Caco-2 (cell line): ENCODE data around the gene SV2C. TPM values are rescaled to one million over a fixed set of nuclear protein-coding genes. Genes with fewer than 3 reads are reported as not detected.

ENCODE experiments used
- BruUV-seq: library from RNA; stranded (reverse); fragments of 400-500 nt; replicated peaks from 2 replicates; lab custom pipeline; 2021; lab: Mats Ljungman, UMichigan
- CTCF ChIA-PET: fragments of 300-600 bp; sonication (Branson Sonifier 250); formaldehyde crosslinking; loops from one replicate; lab custom pipeline; 2022; ENCODE audit warnings: antibody characterized with exemption; lab: Charles Lee
- POLR2A ChIA-PET: fragments of 300-600 bp; sonication (Branson Sonifier 250); formaldehyde crosslinking; loops from one replicate; lab custom pipeline; 2022; ENCODE audit warnings: antibody characterized with exemption; lab: Charles Lee
- DNase-seq, 2 experiments: peaks; one replicate each; pipeline versions ENCODE4 v3.0.0 to v3.0.0-alpha.2; 2020 to 2022
- H3K27me3 ChIP-seq: replicated peaks from 2 replicates; pipeline ENCODE4 v1.6.0; 2011; ENCODE audit warnings: low read length; ENCODE audit not compliant: control insufficient read depth, insufficient read depth
- H3K36me3 ChIP-seq: 2 replicates; pipeline ENCODE4 v1.5.1; 2011; ENCODE audit warnings: low read length; ENCODE audit not compliant: control insufficient read depth, insufficient read depth
- H3K4me1 ChIP-seq: fragments of 250-450 bp; sonication (Bioruptor Pico); 2 replicates; pipeline ENCODE4 v1.5.1; 2020; ENCODE audit warnings: mild to moderate bottlenecking
- H3K4me3 ChIP-seq: 2 replicates; pipeline ENCODE4 v1.5.1; 2011; ENCODE audit warnings: low read depth, mild to moderate bottlenecking, control low read depth, low read length
- H3K9me3 ChIP-seq: fragments of 250-450 bp; sonication (Bioruptor Pico); 2 replicates; pipeline ENCODE4 v1.5.1; 2020; ENCODE audit warnings: mild to moderate bottlenecking, moderate library complexity
- H3K27ac Mint-ChIP-seq: one replicate; pipeline ENCODE4 v1.8.0; 2022; ENCODE audit warnings: mixed read lengths; ENCODE audit not compliant: unreplicated experiment
- H3K27me3 Mint-ChIP-seq: one replicate; pipeline ENCODE4 v1.8.0; 2022; ENCODE audit warnings: mixed read lengths; ENCODE audit not compliant: insufficient read depth, unreplicated experiment
- H3K36me3 Mint-ChIP-seq: one replicate; pipeline ENCODE4 v1.8.0; 2022; ENCODE audit warnings: mild to moderate bottlenecking, mixed read lengths; ENCODE audit not compliant: insufficient read depth, unreplicated experiment
- H3K4me1 Mint-ChIP-seq: one replicate; pipeline ENCODE4 v1.8.0; 2022; ENCODE audit warnings: low read depth, mixed read lengths; ENCODE audit not compliant: unreplicated experiment
- H3K4me3 Mint-ChIP-seq: one replicate; pipeline ENCODE4 v1.8.0; 2022; ENCODE audit warnings: mild to moderate bottlenecking, moderate library complexity, mixed read lengths; ENCODE audit not compliant: unreplicated experiment
- H3K9me3 Mint-ChIP-seq: one replicate; pipeline ENCODE4 v1.8.0; 2022; ENCODE audit warnings: mixed read lengths; ENCODE audit not compliant: unreplicated experiment
- intact Hi-C: fragments of 100-400 bp; cut with micrococcal nuclease; formaldehyde crosslinking; loops from one replicate; pipeline ENCODE4 v1.10.0; 2022; ENCODE audit not compliant: unreplicated experiment
- total RNA-seq: library from RNA; stranded (reverse); gene quantifications from 2 replicates; pipeline ENCODE4 v1.2.3, GENCODE V29; 2022
- TF ChIP-seq, protein P1 (sequence below), 2 experiments: fragments of 200-600 bp in 1 of 2; IDR thresholded peaks; 1 replicate in 1 of 2; 2 replicates in 1 of 2; pipeline versions ENCODE4 v1.5.1 to v1.8.0; 2011 to 2022; ENCODE audit warnings: antibody characterized with exemption in 1 of 2, control low read depth in 1 of 2, inconsistent platforms in 1 of 2, low read depth in 1 of 2, low read length in 1 of 2, mild to moderate bottlenecking in 1 of 2, moderate library complexity in 1 of 2; ENCODE audit not compliant: insufficient read depth in 1 of 2, severe bottlenecking in 1 of 2, unreplicated experiment in 1 of 2

The SV2C gene
- total RNA-seq, 1 experiment from 2014 or later, result not detected

- no peak for DNase-seq
- Mint-ChIP-seq H3K27me3 (peaks cover 5% of the 10 kb centered on the region), H3K27ac (no peak overlapping the region), H3K4me1 (no peaks in the 10 kb centered on the region), H3K36me3 (no peaks in the 10 kb centered on the region), H3K9me3 (no peaks in the 10 kb centered on the region), H3K4me3 (no peak overlapping the region)
- POLR2A ChIA-PET, result no interaction called here
- CTCF ChIA-PET, result no interaction called here
- no peak overlapping the region for H3K4me3 ChIP-seq
- intact Hi-C loops, result no loop called here
- H3K9me3 ChIP-seq, result no peaks in the 10 kb centered on the region
- no peaks in the 10 kb centered on the region for H3K4me1 ChIP-seq
- TF ChIP-seq, protein P1, sequence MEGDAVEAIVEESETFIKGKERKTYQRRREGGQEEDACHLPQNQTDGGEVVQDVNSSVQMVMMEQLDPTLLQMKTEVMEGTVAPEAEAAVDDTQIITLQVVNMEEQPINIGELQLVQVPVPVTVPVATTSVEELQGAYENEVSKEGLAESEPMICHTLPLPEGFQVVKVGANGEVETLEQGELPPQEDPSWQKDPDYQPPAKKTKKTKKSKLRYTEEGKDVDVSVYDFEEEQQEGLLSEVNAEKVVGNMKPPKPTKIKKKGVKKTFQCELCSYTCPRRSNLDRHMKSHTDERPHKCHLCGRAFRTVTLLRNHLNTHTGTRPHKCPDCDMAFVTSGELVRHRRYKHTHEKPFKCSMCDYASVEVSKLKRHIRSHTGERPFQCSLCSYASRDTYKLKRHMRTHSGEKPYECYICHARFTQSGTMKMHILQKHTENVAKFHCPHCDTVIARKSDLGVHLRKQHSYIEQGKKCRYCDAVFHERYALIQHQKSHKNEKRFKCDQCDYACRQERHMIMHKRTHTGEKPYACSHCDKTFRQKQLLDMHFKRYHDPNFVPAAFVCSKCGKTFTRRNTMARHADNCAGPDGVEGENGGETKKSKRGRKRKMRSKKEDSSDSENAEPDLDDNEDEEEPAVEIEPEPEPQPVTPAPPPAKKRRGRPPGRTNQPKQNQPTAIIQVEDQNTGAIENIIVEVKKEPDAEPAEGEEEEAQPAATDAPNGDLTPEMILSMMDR (IDR thresholded peaks at IDR 0.05; ENCODE audit: insufficient read depth in 1 of 2, low read depth in 1 of 2, low read length in 1 of 2, severe bottlenecking in 1 of 2, unreplicated experiment in 1 of 2), result no peak
- no TSS peak for BruUV-seq
- H3K27me3 ChIP-seq, result no peaks in the 10 kb centered on the region
- no peaks in the 10 kb centered on the region for H3K36me3 ChIP-seq
Measured at GRCh38 chr5:76166886-76167576, 83.8 kb downstream of the SV2C start.

DNA sequence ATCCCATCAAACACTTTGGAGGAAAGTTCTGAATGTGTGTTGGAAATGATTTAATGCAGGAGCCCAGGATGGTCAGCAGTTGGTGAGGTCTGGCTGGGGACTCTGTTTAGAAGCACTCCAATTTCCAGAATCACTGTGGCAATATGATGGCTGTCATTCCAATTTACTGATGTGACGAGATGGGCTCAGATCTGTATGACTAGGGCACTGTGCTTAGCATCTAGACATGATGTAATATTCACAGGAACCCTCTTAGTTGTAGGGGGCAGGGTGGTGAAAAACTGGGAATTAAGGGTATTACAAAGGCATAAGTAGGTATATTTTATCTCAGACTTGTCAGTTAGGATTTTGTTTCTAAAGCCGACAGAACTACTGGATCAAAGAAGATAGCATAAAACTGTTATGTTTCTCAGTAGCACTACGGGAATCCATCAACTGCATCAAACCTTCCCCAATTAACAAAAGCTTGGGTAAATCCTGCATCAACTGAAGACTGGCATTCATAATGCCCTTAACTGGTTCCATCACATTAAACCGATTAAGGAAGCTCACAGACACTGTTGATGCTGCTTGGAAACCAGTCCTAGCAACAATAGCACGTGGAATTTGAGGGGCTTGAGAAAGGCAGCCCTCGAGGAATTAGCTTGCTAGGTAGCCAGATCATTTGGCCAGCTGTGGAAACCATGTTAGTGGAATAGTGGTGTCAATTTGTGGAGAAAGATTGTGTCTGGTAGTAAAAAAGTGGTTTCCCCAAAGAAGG, 86.1 kb downstream of the SV2C start:
- TF ChIP-seq, protein P1 (IDR thresholded peaks at IDR 0.05; ENCODE audit: insufficient read depth in 1 of 2, low read depth in 1 of 2, low read length in 1 of 2, severe bottlenecking in 1 of 2, unreplicated experiment in 1 of 2), result no peak
- Histone ChIP-seq H3K9me3 (no peaks in the 10 kb centered on the region), H3K36me3 (no peaks in the 10 kb centered on the region), H3K4me3 (no peak overlapping the region), H3K27me3 (no peaks in the 10 kb centered on the region), H3K4me1 (no peaks in the 10 kb centered on the region)
- no TSS peak for BruUV-seq
- no peaks in the 10 kb centered on the region for H3K9me3 Mint-ChIP-seq
- no peak overlapping the region for H3K4me3 Mint-ChIP-seq
- no peak overlapping the region for H3K27ac Mint-ChIP-seq
- no peaks in the 10 kb centered on the region for H3K4me1 Mint-ChIP-seq
- intact Hi-C loops, result no loop called here
- ChIA-PET CTCF (no interaction called here), POLR2A (no interaction called here)
- DNase-seq, result no peak
- H3K27me3 Mint-ChIP-seq, result peaks cover 5% of the 10 kb centered on the region
- H3K36me3 Mint-ChIP-seq, result no peaks in the 10 kb centered on the region

DNA sequence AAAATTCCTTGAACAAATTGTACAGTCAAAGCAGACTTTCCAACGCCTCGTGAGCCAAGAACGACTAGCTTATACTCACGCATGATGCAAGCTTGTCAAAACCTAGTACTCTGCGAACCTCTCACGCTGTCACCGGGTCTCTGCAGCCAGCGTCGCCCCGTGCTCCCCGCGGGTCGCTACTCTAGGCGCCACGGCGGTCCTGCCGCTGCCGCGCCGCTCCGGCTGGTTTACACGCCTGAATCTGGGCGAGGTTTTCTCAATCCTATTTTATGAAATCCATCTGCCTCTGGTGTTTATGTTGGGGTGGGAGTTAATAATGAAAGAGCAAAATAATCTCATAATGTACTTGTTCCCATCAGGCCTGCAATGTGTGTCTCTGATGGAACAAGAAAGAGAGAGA, 90.9 kb downstream of the SV2C start:
- Histone ChIP-seq H3K27me3 (no peaks in the 10 kb centered on the region), H3K4me3 (no peak overlapping the region), H3K36me3 (no peaks in the 10 kb centered on the region), H3K4me1 (no peaks in the 10 kb centered on the region), H3K9me3 (no peaks in the 10 kb centered on the region)
- Mint-ChIP-seq H3K27me3 (no peaks in the 10 kb centered on the region), H3K27ac (no peak overlapping the region), H3K4me1 (no peaks in the 10 kb centered on the region), H3K36me3 (no peaks in the 10 kb centered on the region), H3K9me3 (no peaks in the 10 kb centered on the region), H3K4me3 (no peak overlapping the region)
- DNase-seq, result no peak
- no TSS peak for BruUV-seq
- intact Hi-C loops, result loop anchor here (2.0 to 10.0 kb wide), 4 partner anchors 81 to 439 kb away; no protein-coding TSS in a partner anchor
- CTCF ChIA-PET, result interaction anchor here (1.4 to 2.7 kb wide), 2 partner anchors 28 to 439 kb away, joined by 8 to 23 read pairs; no protein-coding TSS in a partner anchor
- TF ChIP-seq, protein P1 (IDR thresholded peaks at IDR 0.05; ENCODE audit: insufficient read depth in 1 of 2, low read depth in 1 of 2, low read length in 1 of 2, severe bottlenecking in 1 of 2, unreplicated experiment in 1 of 2), result no peak
- POLR2A ChIA-PET, result no interaction called here
